CD4-positive, alpha-beta T cell treated with Interleukin-4 for 1 hour (primary cell): ENCODE data around the gene FAM193B.

Source experiments
- DNase-seq, 2 donors: peaks; one replicate each; pipeline ENCODE4 v3.0.0-alpha.2; 2020 to 2022

Gene FAM193B

DNA sequence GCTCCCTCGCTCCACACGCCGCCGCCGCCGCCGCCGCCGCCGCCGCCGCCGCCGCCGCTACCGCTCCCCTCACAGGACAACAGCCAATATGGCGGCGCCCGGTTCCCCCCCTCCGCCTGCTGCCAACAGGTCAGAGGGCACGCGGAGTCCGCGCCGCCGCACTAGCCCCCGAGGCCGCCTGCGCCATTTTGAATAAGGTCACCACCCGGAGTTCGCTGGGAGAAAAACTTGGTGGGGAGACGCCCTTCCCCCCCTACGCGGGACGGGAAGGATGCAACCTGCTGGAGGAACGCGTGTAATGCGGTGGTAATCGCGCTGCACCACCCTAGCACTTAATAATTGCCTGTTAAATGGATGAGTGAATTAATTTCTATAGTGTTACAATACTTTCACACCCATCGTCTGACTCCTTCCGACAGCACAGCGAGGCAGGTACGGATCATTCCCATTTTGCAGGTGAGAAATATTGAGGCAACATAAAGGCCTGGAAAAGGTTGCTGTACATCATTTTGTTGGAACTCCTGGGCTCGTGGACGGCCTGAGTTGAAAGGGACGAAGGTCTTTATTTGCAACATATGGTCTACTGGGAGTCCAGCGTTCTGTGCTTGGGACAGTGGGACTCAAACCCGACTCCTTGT lies at the start of gene FAM193B:
Gene FAM193B (minus strand): TSS at position 90 of the 638 bp plus-strand sequence. CDS start 105 bp downstream, outside the sequence.
- DNase-seq, result peak; percentile 94 to 96

- no peak for DNase-seq
These were observed 49.8 kb upstream of the FAM193B start for GRCh38 chr5:177604116-177604521.

DNA sequence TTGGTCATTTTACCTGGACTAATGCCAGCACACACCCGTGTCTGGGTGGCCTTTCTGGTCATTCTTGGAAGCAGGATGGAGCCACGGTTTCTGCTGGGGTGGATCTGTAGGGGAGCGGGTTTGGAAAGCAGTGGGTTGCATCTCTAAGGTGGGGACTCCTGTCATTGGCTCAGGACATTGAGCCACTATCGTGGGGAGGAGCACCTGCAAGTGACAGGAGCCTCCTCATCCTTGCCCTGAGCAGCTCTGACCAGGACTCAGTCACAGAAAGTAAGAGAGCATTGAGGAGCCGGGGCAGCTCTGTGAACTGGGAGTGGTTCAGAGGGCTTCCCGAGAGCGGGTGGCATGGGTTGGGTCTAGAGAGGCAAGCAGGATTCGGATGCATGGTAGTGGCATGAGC lies 49.3 kb upstream of the FAM193B start:
- no peak for DNase-seq

- DNase-seq, result no peak
These were observed 48.1 kb upstream of the FAM193B start for GRCh38 chr5:177602458-177602830.

- DNase-seq, result no peak
These were observed 47.5 kb upstream of the FAM193B start for GRCh38 chr5:177601577-177602457.

DNA sequence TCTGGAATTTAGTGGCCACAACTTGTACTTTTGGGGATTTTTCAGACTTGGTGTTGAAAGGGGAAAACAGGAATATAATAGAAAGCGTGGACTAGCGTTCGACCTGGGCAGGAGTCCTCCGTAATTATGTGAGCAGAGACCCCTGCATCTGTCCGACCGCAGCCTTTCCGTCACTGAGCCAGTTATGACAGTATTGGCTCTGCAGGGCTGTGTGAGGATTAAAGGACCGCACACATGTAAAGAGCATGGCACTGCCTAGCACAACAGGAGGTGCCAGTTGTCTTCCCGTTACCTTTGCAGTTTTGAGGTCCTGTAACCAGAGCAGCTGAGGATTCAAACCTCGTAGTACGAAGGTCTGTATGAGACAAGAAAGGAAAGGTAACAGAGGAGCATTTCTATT lies 46.8 kb upstream of the FAM193B start:
- DNase-seq, result no peak

DNA sequence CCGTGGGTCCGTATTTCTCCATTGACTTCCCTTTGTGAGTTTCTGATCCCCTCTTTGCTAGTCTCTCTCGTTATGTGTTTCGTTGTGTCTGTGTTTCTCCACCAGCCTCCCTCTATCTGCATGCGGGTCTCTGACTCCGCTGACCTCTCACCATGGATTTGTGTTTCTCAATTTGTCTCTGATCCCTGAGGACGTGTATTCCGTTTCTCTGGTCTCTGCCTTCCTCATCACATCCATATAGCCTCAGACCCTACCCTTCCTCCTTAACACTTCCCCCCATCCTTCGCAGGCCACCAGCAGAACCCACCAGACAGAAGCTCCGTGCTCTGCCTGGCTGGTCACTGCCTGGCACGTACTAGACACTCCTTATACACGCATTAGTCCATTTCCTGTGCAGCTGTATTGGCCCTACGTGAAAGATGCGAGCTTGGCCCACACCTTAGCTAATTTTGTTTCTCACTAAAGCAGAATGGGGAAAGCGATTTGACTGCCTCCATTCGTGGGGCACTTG lies 46.2 kb upstream of the FAM193B start:
- peak in 1 of 2 donors; percentile 28 for DNase-seq

DNA sequence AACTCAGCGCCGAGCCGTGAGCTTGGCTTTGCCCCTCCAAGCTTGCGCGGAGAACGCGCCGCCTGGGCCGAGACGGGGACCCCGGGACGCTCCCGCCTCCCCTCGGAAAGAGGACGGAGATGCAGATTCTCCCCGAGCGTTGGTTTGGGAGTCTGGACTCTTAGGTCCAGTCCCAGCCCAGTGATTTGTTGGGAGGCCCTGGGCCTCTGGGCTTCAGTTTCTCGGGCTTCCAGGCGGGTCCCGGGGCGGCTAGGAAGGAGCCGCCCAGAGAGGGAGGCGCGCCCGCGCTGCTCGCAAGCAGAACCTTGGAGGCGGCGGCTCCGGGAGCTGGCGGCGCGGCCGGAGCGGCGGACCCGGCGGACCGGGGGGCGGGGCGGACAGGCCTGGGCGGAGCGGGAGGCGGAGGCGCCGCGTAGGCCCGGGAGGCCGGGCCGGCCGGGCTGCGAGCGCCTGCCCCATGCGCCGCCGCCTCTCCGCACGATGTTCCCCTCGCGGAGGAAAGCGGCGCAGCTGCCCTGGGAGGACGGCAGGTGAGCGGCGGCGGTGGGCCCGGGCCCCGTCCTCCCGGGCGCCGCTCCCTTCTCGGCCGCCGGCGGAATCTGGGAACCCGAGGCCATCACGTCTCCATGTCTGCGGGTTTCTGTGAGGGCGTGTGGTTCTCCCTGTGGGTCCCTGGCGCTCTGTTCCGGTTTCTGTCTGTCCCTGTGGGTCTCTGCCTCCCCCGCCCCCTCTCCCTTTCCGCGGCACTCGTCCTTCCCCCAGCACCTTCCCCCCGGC lies 45.6 kb upstream of the FAM193B start, which contains the start of gene B4GALT7:
Gene B4GALT7 (plus strand): TSS at position 402 of the 777 bp plus-strand sequence. CDS start 79 bp downstream, at position 481.
- DNase-seq, result peak; percentile 80 to 82

GRCh38 chr5:177598477-177598876 lies 44.1 kb upstream of the FAM193B start:
- no peak for DNase-seq

DNA sequence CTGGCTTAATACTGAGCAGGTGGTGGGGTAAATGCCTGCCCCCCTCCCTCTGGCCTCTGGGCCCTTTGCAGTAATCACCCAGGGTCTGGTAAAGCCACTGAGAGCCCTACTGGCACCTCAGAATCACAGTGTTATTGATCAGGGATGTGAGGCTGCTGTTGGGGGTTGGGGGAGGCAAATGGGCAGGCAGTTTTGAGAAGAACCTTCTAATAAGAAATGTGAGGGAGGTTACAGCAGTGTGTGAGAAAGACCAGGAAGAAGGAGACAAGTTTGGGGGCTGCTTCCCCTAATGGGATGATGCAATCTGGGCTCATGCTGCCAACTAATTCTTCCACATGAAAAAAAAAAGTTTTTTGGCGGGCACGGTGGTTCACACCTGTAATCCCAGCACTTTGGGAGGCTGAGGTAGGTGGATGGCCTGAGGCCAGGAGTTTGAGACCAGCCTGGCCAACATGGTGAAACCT lies 42.4 kb upstream of the FAM193B start:
- DNase-seq, result no peak

- DNase-seq, result no peak
These were observed 41.8 kb upstream of the FAM193B start for GRCh38 chr5:177595991-177596774.

DNA sequence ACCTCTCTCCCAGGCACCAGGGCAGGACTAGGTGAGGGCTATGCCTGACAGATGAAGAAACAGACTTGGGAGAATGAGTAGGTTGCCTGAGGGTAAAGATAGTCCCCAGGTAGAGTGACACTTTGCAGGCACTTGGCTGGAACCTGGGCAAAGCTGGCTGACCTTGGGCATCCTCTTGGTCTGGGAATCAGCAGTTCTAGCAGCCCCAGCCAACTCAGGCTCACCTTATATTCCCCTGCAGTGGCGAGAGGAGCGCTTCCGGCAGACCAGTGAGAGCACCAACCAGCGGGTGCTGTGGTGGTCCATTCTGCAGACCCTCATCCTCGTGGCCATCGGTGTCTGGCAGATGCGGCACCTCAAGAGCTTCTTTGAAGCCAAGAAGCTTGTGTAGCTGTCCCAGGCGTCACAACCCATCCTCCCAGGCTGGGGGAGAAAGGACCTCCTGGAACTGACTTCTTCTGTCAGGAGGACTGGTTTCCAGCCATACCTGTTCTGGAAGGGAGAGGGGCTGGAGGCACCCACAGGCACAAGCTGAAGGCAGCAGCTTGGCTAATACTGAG lies 40.7 kb upstream of the FAM193B start:
- no peak for DNase-seq

- DNase-seq, result no peak
These were observed 39.7 kb upstream of the FAM193B start for GRCh38 chr5:177594071-177594470.

DNA sequence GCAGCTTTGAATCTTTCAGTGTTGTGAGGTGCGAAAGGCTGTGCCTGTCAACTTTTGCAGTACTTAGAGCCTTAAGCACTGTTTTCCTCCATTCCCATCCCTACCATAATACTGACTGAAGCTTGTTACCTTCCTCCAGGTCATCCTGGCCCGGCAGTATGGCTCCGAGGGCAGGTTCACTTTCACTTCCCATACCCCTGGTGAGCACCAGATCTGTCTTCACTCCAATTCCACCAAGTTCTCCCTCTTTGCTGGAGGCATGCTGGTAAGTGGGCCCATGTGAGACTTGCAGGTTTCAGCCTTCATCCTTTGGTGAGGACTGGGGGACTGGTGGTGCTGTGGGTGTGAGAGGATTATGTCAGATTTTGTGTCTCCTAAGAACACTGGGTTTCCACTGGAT lies 39.1 kb upstream of the FAM193B start:
- DNase-seq, result no peak

DNA sequence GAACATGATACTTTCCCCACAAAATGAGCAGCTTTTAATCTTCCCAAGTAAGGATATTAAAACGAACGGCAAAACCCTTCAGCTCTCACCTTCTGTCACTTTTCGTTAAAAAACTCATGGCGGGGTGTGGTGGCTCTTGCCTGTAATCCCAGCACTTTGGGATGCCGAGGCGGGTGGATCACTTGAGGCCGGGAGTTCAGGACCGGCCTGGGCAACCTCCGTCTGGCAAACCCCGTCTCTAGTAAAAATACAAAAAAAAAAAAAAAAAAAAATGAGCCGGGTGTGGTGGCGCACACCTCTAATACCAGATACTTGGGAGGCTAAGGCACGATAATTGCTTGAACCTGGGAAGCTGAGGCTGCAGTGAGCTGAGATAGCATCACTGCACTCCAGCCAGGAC lies 38.5 kb upstream of the FAM193B start:
- DNase-seq, result no peak

GRCh38 chr5:177592010-177592834 lies 37.9 kb upstream of the FAM193B start, which contains the start of gene TMED9:
TMED9 (plus strand) TSS chr5:177592203; CDS start chr5:177592215, 12 bp downstream.
- peak; percentile 89 to 90 for DNase-seq

DNA sequence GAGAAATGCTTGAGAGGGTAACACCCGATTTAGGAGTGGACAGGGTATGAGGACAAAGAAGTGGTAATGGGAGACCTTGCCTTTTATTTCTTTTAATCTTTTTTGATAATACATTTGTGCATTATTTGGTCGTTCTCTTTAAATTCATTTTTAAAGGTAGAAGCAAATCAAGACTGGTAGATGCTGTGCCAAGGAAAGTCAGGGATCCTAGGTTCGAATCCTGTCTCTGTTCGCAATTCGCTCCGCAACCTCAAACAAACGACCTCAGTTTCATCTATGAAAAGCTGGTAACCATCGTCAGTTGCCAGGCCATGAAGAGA lies 37.3 kb upstream of the FAM193B start:
- no peak for DNase-seq

- DNase-seq, result no peak
These were observed 36.0 kb upstream of the FAM193B start for GRCh38 chr5:177590406-177590805.

- DNase-seq, result no peak
These were observed 34.1 kb upstream of the FAM193B start for GRCh38 chr5:177588413-177588909.

- no peak for DNase-seq
These were observed 24.0 kb upstream of the FAM193B start for GRCh38 chr5:177578316-177578715.

DNA sequence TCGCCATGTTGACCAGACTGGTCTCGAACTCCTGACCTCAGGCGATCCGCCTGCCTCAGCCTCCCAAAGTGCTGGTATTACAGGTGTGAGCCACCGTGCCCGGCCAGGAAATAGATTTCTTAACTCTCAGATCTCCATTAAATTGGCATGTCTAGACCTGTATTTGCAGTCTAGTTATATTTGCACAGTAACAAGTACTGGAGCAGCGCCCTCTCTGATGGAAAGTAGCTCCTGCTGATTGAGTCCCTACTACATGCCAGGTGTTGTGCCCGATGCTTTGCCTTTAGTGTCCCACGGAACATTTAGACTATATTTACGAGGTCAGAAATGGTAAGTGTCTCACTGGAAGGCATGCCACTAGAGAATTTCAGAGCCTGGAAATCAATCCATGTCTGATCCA lies 21.8 kb upstream of the FAM193B start:
- DNase-seq, result no peak
